ENCODE results near the gene CRYBG3.

GRCh38 chr3:97911459-97911858 lies 89.6 kb downstream of the CRYBG3 start:
- no peak for TF ChIP-seq CTCF (optimal IDR thresholded peaks at IDR 0.05 in 1 of 3, IDR thresholded peaks at IDR 0.05 in 1 of 3, conservative IDR thresholded peaks at IDR 0.05 in 1 of 3; ENCODE audit: extremely low read depth in 1 of 3, insufficient read depth in 2 of 3, low read length in 3 of 3)
- no peak for TF ChIP-seq EZH2 (IDR thresholded peaks at IDR 0.05; ENCODE audit: low read length)
